Skeletal muscle tissue (tissue), 4 donors: ENCODE data around the gene NPFFR1. TPM values are rescaled to one million over a fixed set of nuclear protein-coding genes. Genes with fewer than 3 reads are reported as not detected.

Source experiments
- H3K27ac ChIP-seq: one replicate; pipeline ENCODE4 v1.7.0; 2013; ENCODE audit warnings: mild to moderate bottlenecking, low read depth, low read length, inconsistent platforms
- H3K27me3 ChIP-seq, 3 donors: one replicate each; pipeline ENCODE4 v1.7.0; 2013; ENCODE audit warnings: low read length in 3 of 3; ENCODE audit not compliant: control insufficient read depth in 3 of 3, insufficient read depth in 3 of 3
- H3K36me3 ChIP-seq, 3 donors: one replicate each; pipeline ENCODE4 v1.7.0; 2013; ENCODE audit warnings: low read length in 3 of 3; ENCODE audit not compliant: control insufficient read depth in 3 of 3, insufficient read depth in 3 of 3
- H3K4me1 ChIP-seq, 3 donors: one replicate each; pipeline ENCODE4 v1.7.0; 2013; ENCODE audit warnings: low read length in 3 of 3, mild to moderate bottlenecking in 3 of 3; ENCODE audit not compliant: control insufficient read depth in 3 of 3, insufficient read depth in 3 of 3
- H3K4me3 ChIP-seq, 3 donors: one replicate each; pipeline ENCODE4 v1.7.0; 2013; ENCODE audit warnings: low read length in 3 of 3
- H3K9ac ChIP-seq, 3 donors: one replicate each; pipeline ENCODE4 v1.7.0; 2013; ENCODE audit warnings: low read length in 3 of 3, mild to moderate bottlenecking in 3 of 3, moderate library complexity in 2 of 3, low read depth in 1 of 3
- H3K9me3 ChIP-seq, 3 donors: one replicate each; pipeline ENCODE4 v1.7.0; 2013; ENCODE audit warnings: low read length in 3 of 3; ENCODE audit not compliant: control insufficient read depth in 3 of 3
- total RNA-seq: library from RNA; depleted of rRNA; stranded (reverse); fragments of >200 nt; gene quantifications from one replicate; pipeline ENCODE4 v1.2.3, GENCODE V29; 2014
- donor health status: Osteomylitis.

The NPFFR1 gene
- total RNA-seq, 1 donor from 2014 or later, result under 0.01 TPM

GRCh38 chr10:70324339-70324861, 40.6 kb upstream of the NPFFR1 start:
- Histone ChIP-seq H3K27me3 (no peaks in the 10 kb centered on the region), H3K36me3 (peaks cover 11 to 15% (median 13%) of the 10 kb centered on the region in 3 donors), H3K27ac (peak overlapping the region; percentile 72), H3K4me1 (peaks cover 29 to 65% (median 54%) of the 10 kb centered on the region in 3 donors), H3K9ac (peak overlapping the region; percentile 20 to 71 (median 25)), H3K9me3 (no peaks in the 10 kb centered on the region), H3K4me3 (peak overlapping the region in 1 of 3 donors; percentile 54)

- no peaks in the 10 kb centered on the region for H3K27me3 ChIP-seq
- peak overlapping the region in 1 of 3 donors; percentile 6 for H3K4me3 ChIP-seq
- no peaks in the 10 kb centered on the region for H3K9me3 ChIP-seq
- peaks cover 24 to 59% (median 51%) of the 10 kb centered on the region in 3 donors for H3K4me1 ChIP-seq
- H3K27ac ChIP-seq, result peak overlapping the region; percentile 72
- H3K9ac ChIP-seq, result peak overlapping the region; percentile 20 to 71 (median 38)
- peaks cover 14 to 16% (median 15%) of the 10 kb centered on the region in 3 donors for H3K36me3 ChIP-seq
These were observed 40.0 kb upstream of the NPFFR1 start for GRCh38 chr10:70323697-70324338.

GRCh38 chr10:70323138-70323696, 39.4 kb upstream of the NPFFR1 start:
- peak overlapping the region; percentile 72 for H3K27ac ChIP-seq
- peaks cover 15 to 16% (median 15%) of the 10 kb centered on the region in 3 donors for H3K36me3 ChIP-seq
- peaks cover 22 to 57% (median 50%) of the 10 kb centered on the region in 3 donors for H3K4me1 ChIP-seq
- no peaks in the 10 kb centered on the region for H3K9me3 ChIP-seq
- peak overlapping the region in 1 of 3 donors; percentile 71 for H3K9ac ChIP-seq
- H3K4me3 ChIP-seq, result no peak overlapping the region
- H3K27me3 ChIP-seq, result no peaks in the 10 kb centered on the region

- Histone ChIP-seq H3K36me3 (peaks cover 16 to 18% (median 16%) of the 10 kb centered on the region in 3 donors), H3K4me3 (no peak overlapping the region), H3K9ac (peak overlapping the region in 2 of 3 donors; percentile 25 to 33), H3K27me3 (no peaks in the 10 kb centered on the region), H3K27ac (no peak overlapping the region), H3K4me1 (peaks cover 22 to 54% (median 47%) of the 10 kb centered on the region in 3 donors), H3K9me3 (no peaks in the 10 kb centered on the region)
These were observed 38.4 kb upstream of the NPFFR1 start for GRCh38 chr10:70321897-70322890.

- Histone ChIP-seq H3K4me1 (peaks cover 22 to 50% (median 44%) of the 10 kb centered on the region in 3 donors), H3K4me3 (no peak overlapping the region), H3K9ac (peak overlapping the region in 1 of 3 donors; percentile 25), H3K27me3 (no peaks in the 10 kb centered on the region), H3K36me3 (peaks cover 16 to 22% (median 18%) of the 10 kb centered on the region in 3 donors), H3K9me3 (no peaks in the 10 kb centered on the region), H3K27ac (no peak overlapping the region)
These were observed 37.4 kb upstream of the NPFFR1 start for GRCh38 chr10:70321233-70321632.

GRCh38 chr10:70320751-70321150, 36.9 kb upstream of the NPFFR1 start:
- no peak overlapping the region for H3K4me3 ChIP-seq
- peaks cover 16 to 22% (median 19%) of the 10 kb centered on the region in 3 donors for H3K36me3 ChIP-seq
- peaks cover 21 to 46% (median 40%) of the 10 kb centered on the region in 3 donors for H3K4me1 ChIP-seq
- no peak overlapping the region for H3K9ac ChIP-seq
- H3K9me3 ChIP-seq, result no peaks in the 10 kb centered on the region
- H3K27me3 ChIP-seq, result no peaks in the 10 kb centered on the region
- peak overlapping the region; percentile 36 for H3K27ac ChIP-seq

GRCh38 chr10:70319824-70320223, 36.0 kb upstream of the NPFFR1 start:
- no peaks in the 10 kb centered on the region for H3K27me3 ChIP-seq
- no peak overlapping the region for H3K27ac ChIP-seq

GRCh38 chr10:70319183-70319582, 35.4 kb upstream of the NPFFR1 start:
- Histone ChIP-seq H3K9me3 (no peaks in the 10 kb centered on the region), H3K36me3 (peaks cover 16 to 22% (median 21%) of the 10 kb centered on the region in 3 donors), H3K27ac (no peak overlapping the region), H3K4me3 (no peak overlapping the region), H3K9ac (no peak overlapping the region), H3K4me1 (peaks cover 7 to 31% (median 24%) of the 10 kb centered on the region in 3 donors), H3K27me3 (no peaks in the 10 kb centered on the region)

More at GRCh38 chr10:70319824-70320223, 36.0 kb upstream of the NPFFR1 start:
- no peak overlapping the region for H3K4me3 ChIP-seq
- H3K36me3 ChIP-seq, result peaks cover 16 to 22% (median 21%) of the 10 kb centered on the region in 3 donors
- H3K9me3 ChIP-seq, result no peaks in the 10 kb centered on the region
- peaks cover 12 to 38% (median 30%) of the 10 kb centered on the region in 3 donors for H3K4me1 ChIP-seq
- H3K9ac ChIP-seq, result no peak overlapping the region

- no peak overlapping the region for H3K4me3 ChIP-seq
- no peak overlapping the region for H3K9ac ChIP-seq
- H3K27me3 ChIP-seq, result no peaks in the 10 kb centered on the region
- peaks cover 15 to 20% (median 16%) of the 10 kb centered on the region in 3 donors for H3K36me3 ChIP-seq
- H3K9me3 ChIP-seq, result no peaks in the 10 kb centered on the region
- H3K27ac ChIP-seq, result no peak overlapping the region
- peaks cover 0 to 21% (median 20%) of the 10 kb centered on the region in 3 donors for H3K4me1 ChIP-seq
These were observed 34.1 kb upstream of the NPFFR1 start for GRCh38 chr10:70317943-70318318.
